Stimulated activated CD8-positive, alpha-beta memory T cell treated with anti-CD3 and anti-CD28 coated beads, Interleukin-4, amount 100 ng/mL, for 24 hours (primary cell): ENCODE results near the gene HDAC3.
A peak's percentile ranks its signal among the peaks of the same experiment; 100 is the strongest.

ENCODE experiments used
- DNase-seq: peaks from one replicate; pipeline ENCODE4 v3.0.0-alpha.2; 2020; ENCODE audit warnings: low read depth

The HDAC3 gene

GRCh38 chr5:141636413-141637122 lies at the start of gene HDAC3, which contains the start of gene RELL2:
HDAC3 (minus strand) TSS chr5:141636849; CDS start chr5:141636790, 59 bp downstream.
RELL2 (plus strand) TSS chr5:141636997; CDS start chr5:141638226, 1,229 bp downstream.
- DNase-seq, result peak; percentile 86

GRCh38 chr5:141685591-141685990 lies 48.9 kb upstream of the HDAC3 start:
- no peak for DNase-seq

- no peak for DNase-seq
Observed at GRCh38 chr5:141683596-141684141, 47.0 kb upstream of the HDAC3 start.

- DNase-seq, result peak; percentile 40
Observed at GRCh38 chr5:141681695-141682641, 45.3 kb upstream of the HDAC3 start, which contains the start of gene ARAP3. ARAP3 (minus strand) TSS chr5:141682230; CDS start chr5:141680486, 1,744 bp downstream.

GRCh38 chr5:141681295-141681694 lies 44.6 kb upstream of the HDAC3 start:
- DNase-seq, result no peak

GRCh38 chr5:141680751-141681201 lies 44.1 kb upstream of the HDAC3 start:
- no peak for DNase-seq

- no peak for DNase-seq
Observed at GRCh38 chr5:141680178-141680577, 43.5 kb upstream of the HDAC3 start.

GRCh38 chr5:141677415-141677814 lies 40.8 kb upstream of the HDAC3 start:
- DNase-seq, result no peak

GRCh38 chr5:141675672-141676071 lies 39.0 kb upstream of the HDAC3 start:
- no peak for DNase-seq

- no peak for DNase-seq
Observed at GRCh38 chr5:141674747-141675146, 38.1 kb upstream of the HDAC3 start.

- DNase-seq, result no peak
Observed at GRCh38 chr5:141672841-141673813, 36.5 kb upstream of the HDAC3 start.

- no peak for DNase-seq
Observed at GRCh38 chr5:141672071-141672840, 35.6 kb upstream of the HDAC3 start.

- DNase-seq, result no peak
Observed at GRCh38 chr5:141669520-141669919, 32.9 kb upstream of the HDAC3 start.

GRCh38 chr5:141668601-141669265 lies 32.1 kb upstream of the HDAC3 start:
- DNase-seq, result no peak

- no peak for DNase-seq
Observed at GRCh38 chr5:141665995-141666940, 29.6 kb upstream of the HDAC3 start.

- peak; percentile 49 for DNase-seq
Observed at GRCh38 chr5:141664733-141665461, 28.2 kb upstream of the HDAC3 start.

GRCh38 chr5:141663506-141663905 lies 26.9 kb upstream of the HDAC3 start:
- DNase-seq, result no peak

- no peak for DNase-seq
Observed at GRCh38 chr5:141662028-141662427, 25.4 kb upstream of the HDAC3 start.
